AG09319 (cell line): ENCODE data around the gene KCNG1.

Experiments used
- DNase-seq: peaks from one replicate; pipeline ENCODE4 v3.0.0-alpha.2; 2010; ENCODE audit warnings: low read depth; ENCODE audit errors: extremely low read depth
- CTCF ChIP-seq: IDR thresholded peaks from 2 replicates; pipeline ENCODE4 v1.5.1; 2011; ENCODE audit warnings: low read depth, mild to moderate bottlenecking, inconsistent platforms, low read length, moderate library complexity

The KCNG1 gene

GRCh38 chr20:51043811-51044210 lies 20.9 kb upstream of the KCNG1 start:
- no peak for DNase-seq
- no peak for TF ChIP-seq CTCF

- no peak; the same call in 1 of the 2 replicates for TF ChIP-seq CTCF
- no peak for DNase-seq
Observed at GRCh38 chr20:51042657-51043247, 19.8 kb upstream of the KCNG1 start.

GRCh38 chr20:51042064-51042463 lies 19.2 kb upstream of the KCNG1 start:
- no peak for DNase-seq
- TF ChIP-seq CTCF: no peak

GRCh38 chr20:51037532-51038115 lies 14.7 kb upstream of the KCNG1 start:
- TF ChIP-seq CTCF: no peak
- DNase-seq: no peak

- TF ChIP-seq CTCF: no peak
- DNase-seq: no peak
Observed at GRCh38 chr20:51036827-51037531, 14.1 kb upstream of the KCNG1 start.

- no peak for TF ChIP-seq CTCF
Observed at GRCh38 chr20:51036226-51036625, 13.3 kb upstream of the KCNG1 start.

GRCh38 chr20:51034988-51035656 lies 12.2 kb upstream of the KCNG1 start:
- DNase-seq: no peak
- no peak for TF ChIP-seq CTCF

More at GRCh38 chr20:51036226-51036625, 13.3 kb upstream of the KCNG1 start:
- no peak for DNase-seq
